Measurements from ENCODE around the gene TRIM66.

Gene TRIM66

DNA sequence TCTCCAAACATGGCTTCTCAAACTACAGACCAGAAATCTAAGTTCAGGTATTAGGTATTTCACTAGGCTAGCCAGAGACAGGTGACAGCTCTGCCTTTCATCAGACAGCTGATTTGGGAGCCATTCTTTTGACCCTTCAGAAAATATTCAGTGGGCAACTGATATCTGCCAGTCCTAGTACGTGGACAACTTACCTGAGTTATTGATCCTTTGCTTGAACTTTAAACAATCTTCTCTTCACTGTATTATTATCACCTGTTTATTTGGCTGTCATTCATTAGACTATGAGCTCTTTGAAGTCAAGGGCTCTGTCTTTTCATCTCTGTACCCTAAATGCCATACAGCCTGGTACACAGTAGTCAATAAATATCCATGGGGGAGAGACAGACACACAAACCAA is 17.2 kb downstream of the TRIM66 start:
- TF ChIP-seq, protein P1, sequence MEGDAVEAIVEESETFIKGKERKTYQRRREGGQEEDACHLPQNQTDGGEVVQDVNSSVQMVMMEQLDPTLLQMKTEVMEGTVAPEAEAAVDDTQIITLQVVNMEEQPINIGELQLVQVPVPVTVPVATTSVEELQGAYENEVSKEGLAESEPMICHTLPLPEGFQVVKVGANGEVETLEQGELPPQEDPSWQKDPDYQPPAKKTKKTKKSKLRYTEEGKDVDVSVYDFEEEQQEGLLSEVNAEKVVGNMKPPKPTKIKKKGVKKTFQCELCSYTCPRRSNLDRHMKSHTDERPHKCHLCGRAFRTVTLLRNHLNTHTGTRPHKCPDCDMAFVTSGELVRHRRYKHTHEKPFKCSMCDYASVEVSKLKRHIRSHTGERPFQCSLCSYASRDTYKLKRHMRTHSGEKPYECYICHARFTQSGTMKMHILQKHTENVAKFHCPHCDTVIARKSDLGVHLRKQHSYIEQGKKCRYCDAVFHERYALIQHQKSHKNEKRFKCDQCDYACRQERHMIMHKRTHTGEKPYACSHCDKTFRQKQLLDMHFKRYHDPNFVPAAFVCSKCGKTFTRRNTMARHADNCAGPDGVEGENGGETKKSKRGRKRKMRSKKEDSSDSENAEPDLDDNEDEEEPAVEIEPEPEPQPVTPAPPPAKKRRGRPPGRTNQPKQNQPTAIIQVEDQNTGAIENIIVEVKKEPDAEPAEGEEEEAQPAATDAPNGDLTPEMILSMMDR (IDR thresholded peaks at IDR 0.05; ENCODE audit: borderline replicate concordance, control extremely low read depth, extremely low read depth, insufficient read depth, missing control alignments): no peak
- DNase-seq (ENCODE audit: low spot score): no peak
- in situ Hi-C loops (cut with MboI; ENCODE audit: low sequenced_read_pairs, unreplicated experiment): no loop called here

- in situ Hi-C loops (cut with MboI; ENCODE audit: low sequenced_read_pairs, unreplicated experiment): no loop called here
- DNase-seq (ENCODE audit: low spot score): no peak
- TF ChIP-seq, protein P1 (IDR thresholded peaks at IDR 0.05; ENCODE audit: borderline replicate concordance, control extremely low read depth, extremely low read depth, insufficient read depth, missing control alignments): no peak
These were observed 21.3 kb downstream of the TRIM66 start for GRCh38 chr11:8661001-8661795.

- no peak for DNase-seq (ENCODE audit: low spot score)
- in situ Hi-C loops (cut with MboI; ENCODE audit: low sequenced_read_pairs, unreplicated experiment): no loop called here
- TF ChIP-seq, protein P1 (IDR thresholded peaks at IDR 0.05; ENCODE audit: borderline replicate concordance, control extremely low read depth, extremely low read depth, insufficient read depth, missing control alignments): no peak
These were observed 24.0 kb downstream of the TRIM66 start for GRCh38 chr11:8658321-8659057.

DNA sequence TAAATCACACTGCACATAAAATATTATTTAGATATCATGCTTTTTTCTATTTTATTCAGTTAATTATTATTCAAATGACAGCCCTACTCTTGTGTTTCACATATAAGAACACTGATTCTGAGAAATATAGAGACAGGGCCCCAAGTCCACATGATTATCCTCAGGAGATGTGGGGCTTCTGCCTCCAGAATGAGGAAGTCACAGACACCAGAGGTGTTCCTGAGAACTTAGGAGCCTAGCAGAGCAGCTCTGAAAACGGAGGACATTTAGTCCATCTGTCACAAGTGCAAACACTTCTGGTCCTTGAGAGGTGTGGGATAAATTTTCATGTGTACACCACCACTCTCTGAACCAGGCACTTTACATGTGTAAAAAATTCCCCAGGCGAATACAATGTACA is 26.2 kb downstream of the TRIM66 start:
- DNase-seq (ENCODE audit: low spot score): no peak
- TF ChIP-seq, protein P1 (IDR thresholded peaks at IDR 0.05; ENCODE audit: borderline replicate concordance, control extremely low read depth, extremely low read depth, insufficient read depth, missing control alignments): no peak
- in situ Hi-C loops (cut with MboI; ENCODE audit: low sequenced_read_pairs, unreplicated experiment): no loop called here

GRCh38 chr11:8654503-8654902 is 28.0 kb downstream of the TRIM66 start:
- in situ Hi-C loops (cut with MboI; ENCODE audit: low sequenced_read_pairs, unreplicated experiment): no loop called here
- DNase-seq (ENCODE audit: low spot score): no peak
- TF ChIP-seq, protein P1 (IDR thresholded peaks at IDR 0.05; ENCODE audit: borderline replicate concordance, control extremely low read depth, extremely low read depth, insufficient read depth, missing control alignments): no peak

DNA sequence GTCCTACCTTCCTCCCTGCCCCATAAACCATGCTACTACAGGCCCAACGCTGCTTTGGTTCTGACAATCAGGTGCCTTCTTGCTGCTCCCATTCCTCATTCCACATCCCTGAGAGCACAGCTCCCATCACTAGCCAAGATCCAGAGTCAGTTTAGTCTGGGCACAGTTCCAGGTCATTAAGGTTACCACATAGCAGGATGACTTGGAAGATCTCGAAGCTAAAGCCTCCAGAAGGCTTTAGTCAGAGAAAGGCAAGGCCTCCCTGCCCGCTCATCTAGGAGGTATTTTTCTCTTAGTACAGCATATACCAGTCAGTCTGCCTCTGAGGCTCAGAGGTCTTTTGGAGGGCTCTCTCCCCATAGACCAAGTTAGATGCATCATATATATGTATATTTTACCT is 30.3 kb downstream of the TRIM66 start:
- DNase-seq (ENCODE audit: low spot score): no peak
- in situ Hi-C loops (cut with MboI; ENCODE audit: low sequenced_read_pairs, unreplicated experiment): no loop called here
- TF ChIP-seq, protein P1 (IDR thresholded peaks at IDR 0.05; ENCODE audit: borderline replicate concordance, control extremely low read depth, extremely low read depth, insufficient read depth, missing control alignments): no peak
